ENCODE measurements around the gene MYH6. TPM values are rescaled to one million over a fixed set of nuclear protein-coding genes. Genes with fewer than 3 reads are reported as not detected.
"Not testable (repeated sequence)": the region's sequence is repeated elsewhere in the genome, so short reads cannot be mapped to it uniquely, and the experiment has no call there.

MYH6 gene
- total RNA-seq: not detected in 3 replicates

- H3K4me1 Mint-ChIP-seq: no peaks in the 10 kb centered on the region
- no peak within 1 kb of the TSS for H3K4me3 Mint-ChIP-seq
- H3K9me3 Mint-ChIP-seq: no peaks in the 10 kb centered on the region
- no peak within 1 kb of the TSS for H3K27ac Mint-ChIP-seq
- DNase-seq (ENCODE audit: low spot score in 2 of 2, unreplicated experiment in 2 of 2): no peak
- peaks cover 53% of the 10 kb centered on the region for H3K27me3 Mint-ChIP-seq (ENCODE audit: low read depth)
- H3K36me3 Mint-ChIP-seq: no peaks in the 10 kb centered on the region
- TF ChIP-seq, protein P1, sequence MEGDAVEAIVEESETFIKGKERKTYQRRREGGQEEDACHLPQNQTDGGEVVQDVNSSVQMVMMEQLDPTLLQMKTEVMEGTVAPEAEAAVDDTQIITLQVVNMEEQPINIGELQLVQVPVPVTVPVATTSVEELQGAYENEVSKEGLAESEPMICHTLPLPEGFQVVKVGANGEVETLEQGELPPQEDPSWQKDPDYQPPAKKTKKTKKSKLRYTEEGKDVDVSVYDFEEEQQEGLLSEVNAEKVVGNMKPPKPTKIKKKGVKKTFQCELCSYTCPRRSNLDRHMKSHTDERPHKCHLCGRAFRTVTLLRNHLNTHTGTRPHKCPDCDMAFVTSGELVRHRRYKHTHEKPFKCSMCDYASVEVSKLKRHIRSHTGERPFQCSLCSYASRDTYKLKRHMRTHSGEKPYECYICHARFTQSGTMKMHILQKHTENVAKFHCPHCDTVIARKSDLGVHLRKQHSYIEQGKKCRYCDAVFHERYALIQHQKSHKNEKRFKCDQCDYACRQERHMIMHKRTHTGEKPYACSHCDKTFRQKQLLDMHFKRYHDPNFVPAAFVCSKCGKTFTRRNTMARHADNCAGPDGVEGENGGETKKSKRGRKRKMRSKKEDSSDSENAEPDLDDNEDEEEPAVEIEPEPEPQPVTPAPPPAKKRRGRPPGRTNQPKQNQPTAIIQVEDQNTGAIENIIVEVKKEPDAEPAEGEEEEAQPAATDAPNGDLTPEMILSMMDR (IDR thresholded peaks at IDR 0.05; ENCODE audit: unreplicated experiment): no peak
These were observed at the start of gene MYH6 for GRCh38 chr14:23407516-23408306. TSS of gene MYH6 (minus strand) at chr14:23408273. CDS start at chr14:23407223, 1,050 bp downstream.

DNA sequence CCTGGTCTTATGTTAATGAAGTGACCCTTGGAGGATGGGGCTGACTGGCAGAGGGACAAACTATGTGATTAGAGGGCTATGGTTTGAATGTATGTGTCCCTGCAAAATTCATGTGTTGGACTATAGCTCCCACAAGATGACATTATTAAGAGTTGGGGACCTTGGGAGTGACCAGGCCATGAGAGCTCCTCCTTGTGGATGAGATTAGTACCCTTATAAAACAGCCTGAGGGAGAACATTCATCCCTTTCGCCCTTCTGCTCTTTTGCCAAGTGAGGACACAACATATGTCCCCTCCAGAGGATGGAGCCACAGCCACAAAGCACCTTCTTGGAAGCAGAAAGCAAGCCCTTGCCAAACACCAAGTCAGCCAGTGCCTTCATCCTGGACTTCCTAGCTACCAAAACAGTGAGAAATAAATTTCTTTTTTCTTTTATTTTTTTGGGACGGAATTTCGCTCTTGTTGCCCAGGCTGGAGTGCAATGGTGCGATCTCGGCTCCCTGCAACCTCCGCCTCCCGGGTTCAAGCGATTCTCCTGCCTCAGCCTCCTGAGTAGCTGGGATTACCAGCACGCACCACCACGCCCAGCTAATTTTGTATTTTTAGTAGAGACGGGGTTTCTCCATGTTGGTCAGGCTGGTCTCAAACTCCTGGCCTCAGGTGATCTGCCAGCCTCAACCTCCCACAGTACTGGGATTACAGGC is 49.0 kb upstream of the MYH6 start:
- H3K27me3 Mint-ChIP-seq (ENCODE audit: low read depth): peaks cover 32% of the 10 kb centered on the region
- H3K4me1 Mint-ChIP-seq; H3K36me3 Mint-ChIP-seq; H3K4me3 Mint-ChIP-seq; H3K27ac Mint-ChIP-seq; DNase-seq (ENCODE audit: low spot score in 2 of 2, unreplicated experiment in 2 of 2); H3K9me3 Mint-ChIP-seq: not testable (repeated sequence)

- TF ChIP-seq, protein P1 (IDR thresholded peaks at IDR 0.05; ENCODE audit: unreplicated experiment): no peak
- no peak for DNase-seq (ENCODE audit: low spot score in 2 of 2, unreplicated experiment in 2 of 2)
- H3K36me3 Mint-ChIP-seq: no peaks in the 10 kb centered on the region
- peak overlapping the region; percentile 41 for H3K27ac Mint-ChIP-seq
- H3K27me3 Mint-ChIP-seq (ENCODE audit: low read depth): peaks cover 19% of the 10 kb centered on the region
- H3K9me3 Mint-ChIP-seq: no peaks in the 10 kb centered on the region
- no peak overlapping the region for H3K4me3 Mint-ChIP-seq
- H3K4me1 Mint-ChIP-seq: no peaks in the 10 kb centered on the region
These were observed 46.4 kb upstream of the MYH6 start for GRCh38 chr14:23454445-23454856.

GRCh38 chr14:23452237-23452636 is 44.2 kb upstream of the MYH6 start:
- Mint-ChIP-seq H3K36me3 (no peaks in the 10 kb centered on the region), H3K27ac (no peak overlapping the region), H3K9me3 (no peaks in the 10 kb centered on the region), H3K27me3 (ENCODE audit: low read depth) (peaks cover 10% of the 10 kb centered on the region), H3K4me3 (no peak overlapping the region), H3K4me1 (peaks cover 3% of the 10 kb centered on the region)
- DNase-seq (ENCODE audit: low spot score in 2 of 2, unreplicated experiment in 2 of 2): no peak
- TF ChIP-seq, protein P1 (IDR thresholded peaks at IDR 0.05; ENCODE audit: unreplicated experiment): no peak

- no peak for DNase-seq (ENCODE audit: low spot score in 2 of 2, unreplicated experiment in 2 of 2)
- H3K9me3 Mint-ChIP-seq: no peaks in the 10 kb centered on the region
- no peak overlapping the region for H3K4me3 Mint-ChIP-seq
- H3K27me3 Mint-ChIP-seq (ENCODE audit: low read depth): peaks cover 6% of the 10 kb centered on the region
- no peaks in the 10 kb centered on the region for H3K36me3 Mint-ChIP-seq
- no peak overlapping the region for H3K27ac Mint-ChIP-seq
- TF ChIP-seq, protein P1 (IDR thresholded peaks at IDR 0.05; ENCODE audit: unreplicated experiment): no peak
- peaks cover 4% of the 10 kb centered on the region for H3K4me1 Mint-ChIP-seq
These were observed 42.3 kb upstream of the MYH6 start for GRCh38 chr14:23450379-23450778.

DNA sequence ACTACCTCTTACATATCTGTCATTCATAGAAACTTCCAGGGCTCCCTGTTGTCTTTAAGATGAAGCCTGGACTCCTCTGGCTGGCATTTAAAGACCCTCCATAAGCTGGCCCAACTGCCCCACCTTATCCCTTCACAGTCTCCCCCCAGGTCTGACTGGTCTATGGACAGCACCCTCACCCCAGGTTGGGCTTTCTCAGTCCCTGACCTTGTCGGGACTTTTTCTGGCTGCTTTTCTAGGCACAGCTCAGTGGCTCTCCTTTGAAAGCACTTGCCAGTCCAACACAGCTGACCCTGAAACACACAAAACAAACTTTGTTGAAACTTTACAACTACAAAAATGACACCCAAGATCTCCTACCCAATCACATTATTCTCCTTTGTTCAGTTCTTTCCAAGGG is 41.2 kb upstream of the MYH6 start:
- Mint-ChIP-seq H3K36me3 (no peaks in the 10 kb centered on the region), H3K9me3 (no peaks in the 10 kb centered on the region), H3K4me1 (peaks cover 4% of the 10 kb centered on the region), H3K27me3 (ENCODE audit: low read depth) (peaks cover 4% of the 10 kb centered on the region), H3K4me3 (no peak overlapping the region), H3K27ac (no peak overlapping the region)
- no peak for DNase-seq (ENCODE audit: low spot score in 2 of 2, unreplicated experiment in 2 of 2)
- TF ChIP-seq, protein P1 (IDR thresholded peaks at IDR 0.05; ENCODE audit: unreplicated experiment): no peak
